Measurements from ENCODE around the gene CNIH2.

Gene CNIH2

GRCh38 chr11:66278363-66279091, 552 bp downstream of the CNIH2 start:
- no peak for DNase-seq

GRCh38 chr11:66279092-66279734, 1.2 kb downstream of the CNIH2 start:
- DNase-seq = no peak

GRCh38 chr11:66280428-66280827, 2.5 kb downstream of the CNIH2 start:
- DNase-seq = no peak

- no peak for DNase-seq
Observed at GRCh38 chr11:66281001-66281400, 3.0 kb downstream of the CNIH2 start.

- no peak for DNase-seq
Observed at GRCh38 chr11:66281776-66282467, 3.9 kb downstream of the CNIH2 start.

GRCh38 chr11:66282468-66283455, 4.8 kb downstream of the CNIH2 start:
- DNase-seq = peak; percentile 89

- DNase-seq = no peak
Observed at GRCh38 chr11:66283461-66284105, 5.6 kb downstream of the CNIH2 start.

- DNase-seq = no peak
Observed at GRCh38 chr11:66284526-66285078, 6.6 kb downstream of the CNIH2 start.

GRCh38 chr11:66285250-66285947, 7.4 kb downstream of the CNIH2 start:
- DNase-seq = no peak

- DNase-seq = no peak
Observed at GRCh38 chr11:66286699-66287098, 8.7 kb downstream of the CNIH2 start.

- no peak for DNase-seq
Observed at GRCh38 chr11:66287211-66287888, 9.4 kb downstream of the CNIH2 start.

- DNase-seq = no peak
Observed at GRCh38 chr11:66287889-66288670, 10.1 kb downstream of the CNIH2 start.

- DNase-seq = peak; percentile 94
Observed at GRCh38 chr11:66288671-66289547, 10.9 kb downstream of the CNIH2 start, which contains the start of gene YIF1A. Gene YIF1A, minus strand, starts transcription at chr11:66289143. Its CDS starts 158 bp downstream, at chr11:66288985.

- no peak for DNase-seq
Observed at GRCh38 chr11:66289548-66290329, 11.8 kb downstream of the CNIH2 start.

GRCh38 chr11:66290330-66290621, 12.3 kb downstream of the CNIH2 start:
- DNase-seq = no peak

- no peak for DNase-seq
Observed at GRCh38 chr11:66291303-66291705, 13.3 kb downstream of the CNIH2 start.

- no peak for DNase-seq
Observed at GRCh38 chr11:66291706-66292542, 13.9 kb downstream of the CNIH2 start, which contains the start of gene TMEM151A. Gene TMEM151A, plus strand, starts transcription at chr11:66291894. Its CDS starts 120 bp downstream, at chr11:66292014.

All from NCI-H1436 treated with DMSO at 0.1 percent for 48 hours (cell line).